ENCODE results near the gene PCSK6. TPM values are rescaled to one million over a fixed set of nuclear protein-coding genes. Genes with fewer than 3 reads are reported as not detected.
A peak's percentile ranks its signal among the peaks of the same experiment; 100 is the strongest.

The PCSK6 gene
- total and polyA plus RNA-seq, 2 of the 8 experiments (the other 6 are each of a cell fraction or from before 2014, with no cell fraction given), result 1.9 to 4.0 TPM

- Histone ChIP-seq H2AK5ac (ENCODE audit: low read depth, low read length) (no peak overlapping the region), H2BK12ac (ENCODE audit: low read depth, low read length) (no peak overlapping the region), H3K79me2 (ENCODE audit: control insufficient read depth in 1 of 2, insufficient read depth in 2 of 2, low read length in 2 of 2) (no peaks in the 10 kb centered on the region), H2AFZ (ENCODE audit: low read length) (no peak overlapping the region), H4K91ac (replicated peaks; ENCODE audit: insufficient read length, low read length) (no peak overlapping the region), H3K9ac (replicated peaks in 1 of 4; ENCODE audit: extremely low read depth in 1 of 4, low read depth in 3 of 4, low read length in 3 of 4) (no peak overlapping the region), H3K23ac (ENCODE audit: insufficient read length) (no peak overlapping the region), H3K27me3 (replicated peaks in 1 of 4; ENCODE audit: control insufficient read depth in 3 of 4, extremely low read depth in 1 of 4, insufficient read depth in 3 of 4, low read length in 3 of 4) (no peaks in the 10 kb centered on the region), H3K23me2 (ENCODE audit: low read depth, low read length) (no peaks in the 10 kb centered on the region), H3K79me1 (ENCODE audit: low read depth, low read length) (no peaks in the 10 kb centered on the region), H3K36me3 (ENCODE audit: control insufficient read depth in 2 of 4, insufficient read depth in 4 of 4, low read length in 3 of 4) (no peaks in the 10 kb centered on the region), H4K5ac (ENCODE audit: insufficient read length, low read depth, low read length) (no peak overlapping the region), H3K4me3 (ENCODE audit: extremely low read depth in 1 of 4, insufficient read depth in 2 of 4, low read depth in 3 of 4, low read length in 4 of 4) (no peak overlapping the region), H3K56ac (replicated peaks; ENCODE audit: insufficient read length, low read depth, low read length) (no peak overlapping the region), H3K4me1 (replicated peaks in 1 of 4; ENCODE audit: control insufficient read depth in 3 of 4, insufficient read depth in 4 of 4, low read length in 3 of 4) (no peaks in the 10 kb centered on the region), H4K8ac (ENCODE audit: extremely low read depth, insufficient read depth, low read length) (peak overlapping the region; percentile 36; the same call in 1 of the 2 replicates), H3K18ac (ENCODE audit: extremely low read depth, low read length) (no peak overlapping the region), H2BK120ac (replicated peaks; ENCODE audit: low read depth, low read length) (no peak overlapping the region), H2BK5ac (ENCODE audit: low read depth, low read length) (no peak overlapping the region), H2BK15ac (ENCODE audit: low read length) (no peak overlapping the region), H3K14ac (ENCODE audit: insufficient read length) (no peak overlapping the region), H3K4me2 (ENCODE audit: insufficient read depth in 1 of 2, low read depth in 2 of 2, low read length in 2 of 2) (no peak overlapping the region), H3K4ac (replicated peaks; ENCODE audit: insufficient read length, low read depth, low read length) (no peak overlapping the region), H4K20me1 (replicated peaks in 1 of 2; ENCODE audit: control insufficient read depth in 1 of 2, insufficient read depth in 2 of 2, low read length in 2 of 2) (no peaks in the 10 kb centered on the region), H3K27ac (ENCODE audit: low read depth, low read length) (no peak overlapping the region), H3K9me3 (ENCODE audit: insufficient read depth in 2 of 2, low read depth in 1 of 2, low read length in 1 of 2) (no peaks in the 10 kb centered on the region), H2BK20ac (ENCODE audit: low read length) (no peak overlapping the region)
- ChIA-PET CTCF (ENCODE audit: partially characterized antibody) (interaction anchor here (0.6 to 1.6 kb wide), 2 partner anchors 105 to 234 kb away, joined by 3 to 6 read pairs; no protein-coding TSS in a partner anchor), POLR2A (ENCODE audit: partially characterized antibody) (no interaction called here)
- WGBS, 2 experiments (ENCODE audit: extremely low coverage in 1 of 2, insufficient coverage in 1 of 2, insufficient read length in 1 of 2, insufficient replicate concordance in 2 of 2, low coverage in 1 of 2, low lambda C conversion rate in 2 of 2, missing lambda C conversion rate in 1 of 2), result 91% methylated on average over 12 of the region's 24 CpGs; no CpG with 5 or more reads in 1 of the 2 experiments
- FAIRE-seq, result no peak
- DNase-seq (ENCODE audit: low read depth in 1 of 2, low spot score in 2 of 2), result peak in 1 of 2 experiments; percentile 26
- TF ChIP-seq TBP (IDR thresholded peaks at IDR 0.05; ENCODE audit: low read depth, low read length), result no peak
- TF ChIP-seq POLR2A (IDR thresholded peaks at IDR 0.05; ENCODE audit: control extremely low read depth in 1 of 2, low read depth in 2 of 2, low read length in 2 of 2), result no peak
- no peak for TF ChIP-seq CREB1 (IDR thresholded peaks at IDR 0.05)
- no peak for TF ChIP-seq TAF1 (IDR thresholded peaks at IDR 0.05; ENCODE audit: low read depth, low read length)
- no peak for TF ChIP-seq SIN3A (conservative IDR thresholded peaks at IDR 0.05 in 1 of 2, IDR thresholded peaks at IDR 0.05 in 1 of 2; ENCODE audit: low read depth in 1 of 2, low read length in 2 of 2)
- TF ChIP-seq NRF1 (IDR thresholded peaks at IDR 0.05; ENCODE audit: low read depth, low read length), result no peak
- TF ChIP-seq EP300 (IDR thresholded peaks at IDR 0.05; ENCODE audit: borderline replicate concordance in 1 of 2, low read depth in 2 of 2, low read length in 2 of 2), result no peak
- no peak for TF ChIP-seq KDM5A (IDR thresholded peaks at IDR 0.05; ENCODE audit: low read length)
- TF ChIP-seq MAX (IDR thresholded peaks at IDR 0.05), result no peak
- TF ChIP-seq RAD21 (IDR thresholded peaks at IDR 0.05 in 1 of 2, conservative IDR thresholded peaks at IDR 0.05 in 1 of 2; ENCODE audit: low read depth in 2 of 2, low read length in 2 of 2), result no peak
- TF ChIP-seq CHD1 (IDR thresholded peaks at IDR 0.05; ENCODE audit: low read depth, low read length), result no peak
Measured at GRCh38 chr15:101536166-101536874, 46.8 kb upstream of the PCSK6 start.

Measured in H1 (cell line).